NB4 (cell line): Measurements from ENCODE around the gene HIBCH.

Source experiments
- CTCF ChIP-seq: IDR thresholded peaks from one replicate; pipeline ENCODE4 v1.5.1; 2012; ENCODE audit warnings: low read depth, low read length
- POLR2A ChIP-seq: IDR thresholded peaks from 2 replicates; pipeline ENCODE4 v1.6.1; 2011; ENCODE audit warnings: mild to moderate bottlenecking; ENCODE audit not compliant: insufficient read length; ENCODE audit errors: extremely low read depth

GRCh38 chr2:190221429-190221828, 98.2 kb downstream of the HIBCH start:
- TF ChIP-seq CTCF (no peak), POLR2A (no peak)
